HepG2 (cell line): ENCODE results near the gene KRT14.
"Not testable (repeated sequence)": the region's sequence is repeated elsewhere in the genome, so short reads cannot be mapped to it uniquely, and the experiment has no call there.

Source experiments
- MYNN ChIP-seq: sonication (generic); formaldehyde crosslinking; IDR thresholded peaks from 2 replicates; pipeline ENCODE4 v1.4.0; 2020; ENCODE audit warnings: mild to moderate bottlenecking, low read depth, missing genetic modification reagents
- RFX5 ChIP-seq: IDR thresholded peaks from 2 replicates; pipeline ENCODE4 v1.6.1; 2011; ENCODE audit warnings: low read depth, low read length, improper control_type of control experiment
- ZBTB34 ChIP-seq: sonication (generic); formaldehyde crosslinking; IDR thresholded peaks from 2 replicates; pipeline ENCODE4 v1.8.0; 2022; ENCODE audit warnings: mild to moderate bottlenecking, missing genetic modification reagents
- ZNF235 ChIP-seq: sonication (generic); formaldehyde crosslinking; IDR thresholded peaks from 2 replicates; pipeline ENCODE4 v1.8.1; 2023; ENCODE audit warnings: mild to moderate bottlenecking, missing genetic modification reagents, borderline replicate concordance
- ZNF446 ChIP-seq: sonication (generic); formaldehyde crosslinking; IDR thresholded peaks from 2 replicates; pipeline ENCODE4 v1.5.0; 2020; ENCODE audit warnings: mild to moderate bottlenecking, missing genetic modification reagents
- TF ChIP-seq, protein P1 (sequence below): sonication (generic); formaldehyde crosslinking; conservative IDR thresholded peaks from 2 replicates; pipeline ENCODE4 v1.5.0; 2020; ENCODE audit warnings: missing genetic modification reagents

DNA sequence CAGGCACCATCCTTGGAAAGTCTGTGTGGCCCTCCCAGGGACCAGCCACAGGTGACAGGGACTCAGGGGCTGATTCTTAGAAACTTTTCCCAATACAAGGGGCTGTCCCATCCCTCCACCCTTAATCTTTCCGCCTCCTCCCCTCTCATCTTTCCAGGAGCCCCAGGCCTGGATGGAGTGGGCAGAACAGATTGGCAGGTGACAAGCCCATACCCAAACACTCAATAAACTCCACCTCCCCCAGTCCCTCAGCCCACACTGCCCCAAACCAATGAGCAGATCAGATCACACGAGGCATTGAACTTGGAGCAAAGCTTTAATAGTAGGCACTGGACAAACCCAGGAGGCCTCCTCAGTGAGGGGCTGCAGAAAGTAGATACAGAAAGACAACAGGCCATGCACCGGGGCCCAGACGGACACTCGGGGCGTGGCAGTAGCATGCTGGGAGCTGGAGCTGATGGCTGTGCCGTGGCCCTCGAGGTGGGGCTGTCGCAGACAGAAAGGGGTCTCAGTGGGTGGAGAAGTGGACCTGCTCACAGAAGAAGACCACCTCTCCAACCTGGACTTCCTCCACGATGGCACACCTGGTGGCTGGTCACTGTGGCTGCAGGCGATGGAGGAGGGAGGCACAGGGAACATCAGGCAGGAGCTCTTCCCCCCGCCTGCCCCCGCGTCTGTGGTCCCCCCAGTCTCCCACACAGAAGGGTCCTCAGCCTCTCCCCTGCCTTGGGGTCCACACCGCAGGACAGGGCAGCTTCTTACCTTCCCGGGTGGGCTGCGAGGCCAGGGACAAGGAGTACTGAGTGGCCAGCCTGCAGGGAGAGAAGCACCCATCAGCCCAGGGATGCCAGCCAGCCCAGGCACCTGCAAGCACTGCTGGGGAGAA, 39.6 kb upstream of the KRT14 start:
- not testable (repeated sequence) for TF ChIP-seq ZBTB34 (CRISPR knock-in tag); RFX5; MYNN; ZNF235 (CRISPR knock-in tag); ZNF446 (CRISPR knock-in tag)
- TF ChIP-seq, protein P1, sequence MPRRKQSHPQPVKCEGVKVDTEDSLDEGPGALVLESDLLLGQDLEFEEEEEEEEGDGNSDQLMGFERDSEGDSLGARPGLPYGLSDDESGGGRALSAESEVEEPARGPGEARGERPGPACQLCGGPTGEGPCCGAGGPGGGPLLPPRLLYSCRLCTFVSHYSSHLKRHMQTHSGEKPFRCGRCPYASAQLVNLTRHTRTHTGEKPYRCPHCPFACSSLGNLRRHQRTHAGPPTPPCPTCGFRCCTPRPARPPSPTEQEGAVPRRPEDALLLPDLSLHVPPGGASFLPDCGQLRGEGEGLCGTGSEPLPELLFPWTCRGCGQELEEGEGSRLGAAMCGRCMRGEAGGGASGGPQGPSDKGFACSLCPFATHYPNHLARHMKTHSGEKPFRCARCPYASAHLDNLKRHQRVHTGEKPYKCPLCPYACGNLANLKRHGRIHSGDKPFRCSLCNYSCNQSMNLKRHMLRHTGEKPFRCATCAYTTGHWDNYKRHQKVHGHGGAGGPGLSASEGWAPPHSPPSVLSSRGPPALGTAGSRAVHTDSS, result not testable (repeated sequence)
